Measurements from ENCODE around the gene ROGDI.

GRCh38 chr16:4772351-4772750, 30.1 kb downstream of the ROGDI start:
- TF ChIP-seq, protein P1, sequence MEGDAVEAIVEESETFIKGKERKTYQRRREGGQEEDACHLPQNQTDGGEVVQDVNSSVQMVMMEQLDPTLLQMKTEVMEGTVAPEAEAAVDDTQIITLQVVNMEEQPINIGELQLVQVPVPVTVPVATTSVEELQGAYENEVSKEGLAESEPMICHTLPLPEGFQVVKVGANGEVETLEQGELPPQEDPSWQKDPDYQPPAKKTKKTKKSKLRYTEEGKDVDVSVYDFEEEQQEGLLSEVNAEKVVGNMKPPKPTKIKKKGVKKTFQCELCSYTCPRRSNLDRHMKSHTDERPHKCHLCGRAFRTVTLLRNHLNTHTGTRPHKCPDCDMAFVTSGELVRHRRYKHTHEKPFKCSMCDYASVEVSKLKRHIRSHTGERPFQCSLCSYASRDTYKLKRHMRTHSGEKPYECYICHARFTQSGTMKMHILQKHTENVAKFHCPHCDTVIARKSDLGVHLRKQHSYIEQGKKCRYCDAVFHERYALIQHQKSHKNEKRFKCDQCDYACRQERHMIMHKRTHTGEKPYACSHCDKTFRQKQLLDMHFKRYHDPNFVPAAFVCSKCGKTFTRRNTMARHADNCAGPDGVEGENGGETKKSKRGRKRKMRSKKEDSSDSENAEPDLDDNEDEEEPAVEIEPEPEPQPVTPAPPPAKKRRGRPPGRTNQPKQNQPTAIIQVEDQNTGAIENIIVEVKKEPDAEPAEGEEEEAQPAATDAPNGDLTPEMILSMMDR (IDR thresholded peaks at IDR 0.05): no peak
- TF ChIP-seq POLR2A (IDR thresholded peaks at IDR 0.05): no peak
- no peak for TF ChIP-seq EP300 (IDR thresholded peaks at IDR 0.05)

Data from gastroesophageal sphincter (tissue), 3 donors.